HFFc6 (cell line): ENCODE results near the gene AKNA. TPM values are rescaled to one million over a fixed set of nuclear protein-coding genes. Genes with fewer than 3 reads are reported as not detected.

Experiments used
- DNase-seq: peaks from one replicate; pipeline ENCODE4 v3.0.0-alpha.2; 2018
- H3K27ac Mint-ChIP-seq: 2 replicates; pipeline ENCODE4 v1.8.0; 2020; ENCODE audit warnings: mild to moderate bottlenecking, mixed read lengths
- H3K27me3 Mint-ChIP-seq: 2 replicates; pipeline ENCODE4 v1.8.0; 2021; ENCODE audit warnings: mild to moderate bottlenecking, moderate library complexity, mixed read lengths; ENCODE audit not compliant: insufficient read depth
- H3K36me3 Mint-ChIP-seq: 2 replicates; pipeline ENCODE4 v1.8.0; 2021; ENCODE audit warnings: low read depth, mixed read lengths
- H3K4me1 Mint-ChIP-seq: 2 replicates; pipeline ENCODE4 v1.8.0; 2020; ENCODE audit warnings: low read depth, mixed read lengths
- H3K4me3 Mint-ChIP-seq: 2 replicates; pipeline ENCODE4 v1.8.0; 2020; ENCODE audit warnings: mild to moderate bottlenecking, moderate library complexity, mixed read lengths
- H3K9me3 Mint-ChIP-seq: 2 replicates; pipeline ENCODE4 v1.8.0; 2020; ENCODE audit warnings: mild to moderate bottlenecking, mixed read lengths
- total RNA-seq, 6 experiments: library from RNA; stranded (reverse); fragmentation: NEBNext Ultra II Directional; extraction: Animal tissue kit (Norgen Biotek cat#: 25700); gene quantifications; 2 replicates in 1 of 6; 3 replicates in 5 of 6; pipeline ENCODE4 v1.2.3, GENCODE V29; 2021
- TF ChIP-seq, protein P1 (sequence below): fragments of 200-600 bp; sonication (generic); IDR thresholded peaks from 2 replicates; pipeline ENCODE4 v1.5.0; 2021; ENCODE audit warnings: antibody characterized with exemption, mild to moderate bottlenecking

The AKNA gene
- total RNA-seq, 6 experiments from 2014 or later: 9.3 to 13.1 (median 11.5) TPM

DNA sequence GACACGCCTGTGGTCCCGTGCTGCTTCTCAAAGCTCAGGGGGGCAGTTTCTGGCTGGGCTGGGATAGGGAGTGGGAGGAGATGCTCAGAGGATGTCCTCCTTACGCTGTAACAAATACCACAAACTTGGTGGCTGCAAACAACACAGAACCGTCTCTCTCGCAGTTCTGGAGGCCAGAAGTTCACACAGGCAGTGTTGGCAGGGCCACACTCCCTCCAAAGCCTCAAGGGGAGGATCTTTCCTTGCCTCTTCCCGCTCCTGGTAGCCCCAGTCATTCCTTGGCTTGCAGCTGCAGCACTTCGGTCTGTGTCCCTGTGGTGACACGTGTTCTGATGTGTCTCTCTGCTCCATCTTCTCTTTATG lies 75.3 kb downstream of the AKNA start:
- Mint-ChIP-seq H3K36me3 (peaks cover 22% of the 10 kb centered on the region), H3K4me1 (peaks cover 5% of the 10 kb centered on the region; the same call in 1 of the 2 replicates), H3K9me3 (no peaks in the 10 kb centered on the region), H3K27ac (no peak overlapping the region), H3K4me3 (no peak overlapping the region), H3K27me3 (peaks cover 7% of the 10 kb centered on the region; the same call in 1 of the 2 replicates)
- no peak for DNase-seq
- TF ChIP-seq, protein P1, sequence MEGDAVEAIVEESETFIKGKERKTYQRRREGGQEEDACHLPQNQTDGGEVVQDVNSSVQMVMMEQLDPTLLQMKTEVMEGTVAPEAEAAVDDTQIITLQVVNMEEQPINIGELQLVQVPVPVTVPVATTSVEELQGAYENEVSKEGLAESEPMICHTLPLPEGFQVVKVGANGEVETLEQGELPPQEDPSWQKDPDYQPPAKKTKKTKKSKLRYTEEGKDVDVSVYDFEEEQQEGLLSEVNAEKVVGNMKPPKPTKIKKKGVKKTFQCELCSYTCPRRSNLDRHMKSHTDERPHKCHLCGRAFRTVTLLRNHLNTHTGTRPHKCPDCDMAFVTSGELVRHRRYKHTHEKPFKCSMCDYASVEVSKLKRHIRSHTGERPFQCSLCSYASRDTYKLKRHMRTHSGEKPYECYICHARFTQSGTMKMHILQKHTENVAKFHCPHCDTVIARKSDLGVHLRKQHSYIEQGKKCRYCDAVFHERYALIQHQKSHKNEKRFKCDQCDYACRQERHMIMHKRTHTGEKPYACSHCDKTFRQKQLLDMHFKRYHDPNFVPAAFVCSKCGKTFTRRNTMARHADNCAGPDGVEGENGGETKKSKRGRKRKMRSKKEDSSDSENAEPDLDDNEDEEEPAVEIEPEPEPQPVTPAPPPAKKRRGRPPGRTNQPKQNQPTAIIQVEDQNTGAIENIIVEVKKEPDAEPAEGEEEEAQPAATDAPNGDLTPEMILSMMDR: no peak

DNA sequence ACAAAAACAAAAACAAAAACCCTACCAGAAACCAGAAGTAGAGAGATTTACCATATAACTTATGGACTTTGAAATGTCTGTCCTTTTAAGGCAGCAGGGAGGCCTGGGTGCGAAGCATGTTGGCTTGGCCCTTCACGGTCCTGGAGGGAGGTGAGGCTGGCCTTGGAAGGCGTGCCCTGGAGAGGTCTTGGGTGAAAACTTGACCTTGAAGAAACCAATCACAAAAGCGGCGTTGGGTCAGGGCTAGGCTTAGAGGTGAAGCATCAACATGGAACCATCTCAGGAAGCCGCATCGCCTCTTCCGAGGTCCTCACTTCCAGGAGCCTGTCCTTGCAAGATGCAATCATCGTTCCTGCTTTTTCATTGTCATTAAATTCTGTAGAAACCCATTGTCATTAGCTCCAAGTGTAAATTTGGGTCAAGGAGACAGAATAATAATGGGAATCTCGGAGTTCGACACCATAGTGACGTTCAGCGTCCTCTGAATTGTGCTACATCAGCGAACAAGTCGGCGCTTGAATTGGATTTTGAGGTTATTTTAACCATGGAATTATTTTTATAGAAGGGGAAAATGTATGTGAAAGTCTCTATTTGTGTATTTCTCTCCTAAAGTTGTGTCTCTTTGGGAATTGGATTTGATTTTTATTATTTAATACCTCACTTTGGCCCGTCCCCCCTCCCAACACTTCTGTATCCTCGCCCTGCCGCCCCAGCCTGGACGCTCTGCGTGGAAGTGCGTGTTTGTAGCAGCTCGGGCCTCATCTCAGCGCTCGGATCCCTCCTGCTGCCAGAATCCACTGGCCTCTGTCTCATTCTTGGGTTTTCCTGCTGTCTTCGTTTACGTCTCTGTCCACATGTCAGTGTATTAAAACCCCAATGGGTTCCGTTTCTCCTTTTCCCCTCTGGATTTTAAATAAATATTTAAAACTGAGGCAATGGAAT lies 75.9 kb downstream of the AKNA start:
- Mint-ChIP-seq H3K27me3 (peaks cover 8% of the 10 kb centered on the region; the same call in 1 of the 2 replicates), H3K36me3 (peaks cover 23% of the 10 kb centered on the region), H3K4me1 (peaks cover 5% of the 10 kb centered on the region; the same call in 1 of the 2 replicates), H3K27ac (no peak overlapping the region), H3K9me3 (no peaks in the 10 kb centered on the region), H3K4me3 (no peak overlapping the region)
- DNase-seq: no peak
- TF ChIP-seq, protein P1: no peak

DNA sequence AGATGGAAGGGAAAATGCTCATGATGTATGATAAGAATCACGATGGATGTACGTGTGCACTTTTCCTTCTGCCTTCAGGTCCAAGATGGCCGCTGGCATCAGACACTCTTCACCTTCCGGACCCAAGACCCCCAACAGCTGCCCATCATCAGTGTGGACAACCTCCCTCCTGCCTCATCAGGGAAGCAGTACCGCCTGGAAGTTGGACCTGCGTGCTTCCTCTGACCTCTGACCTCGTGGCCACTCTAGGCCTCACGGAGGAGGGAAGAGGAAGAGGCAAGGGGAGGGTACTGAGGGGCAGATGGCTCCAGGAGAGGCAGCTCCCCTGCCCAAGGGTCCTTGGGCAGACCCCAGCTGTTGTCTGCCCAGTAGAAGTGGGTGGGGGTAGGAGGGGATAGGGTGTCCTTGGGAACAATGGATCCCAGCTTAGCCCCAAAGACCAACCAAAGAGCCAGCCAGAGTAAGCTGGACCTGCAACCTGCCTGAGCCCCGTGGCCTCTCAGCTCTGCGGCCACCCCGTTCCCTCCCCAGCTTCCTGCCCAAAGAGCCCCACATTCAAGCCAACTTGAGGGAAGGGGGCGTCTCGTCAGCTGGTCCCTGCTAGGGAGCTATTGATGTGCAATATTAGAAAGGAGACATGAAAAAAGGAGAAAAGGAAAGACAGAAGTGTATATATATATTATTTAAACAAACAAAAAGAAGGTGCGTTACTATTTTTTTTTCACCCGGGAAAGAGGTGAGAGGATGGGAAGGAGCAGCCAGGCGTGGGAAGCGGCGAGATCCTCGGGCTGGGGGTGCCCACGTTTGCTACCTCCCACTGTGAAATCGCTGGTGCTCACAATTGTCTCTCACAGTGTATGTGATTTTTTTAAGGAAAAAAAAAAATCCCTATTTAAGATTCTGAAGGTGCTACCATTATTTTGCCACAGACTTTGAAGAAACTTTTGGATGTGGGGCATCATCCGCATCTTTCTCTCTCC lies 77.0 kb downstream of the AKNA start:
- H3K9me3 Mint-ChIP-seq: no peaks in the 10 kb centered on the region
- H3K4me3 Mint-ChIP-seq: no peak overlapping the region
- H3K27ac Mint-ChIP-seq: no peak overlapping the region
- TF ChIP-seq, protein P1: no peak
- DNase-seq: no peak
- peaks cover 5% of the 10 kb centered on the region; the same call in 1 of the 2 replicates for H3K4me1 Mint-ChIP-seq
- H3K36me3 Mint-ChIP-seq: peaks cover 23% of the 10 kb centered on the region
- H3K27me3 Mint-ChIP-seq: peaks cover 8% of the 10 kb centered on the region; the same call in 1 of the 2 replicates

DNA sequence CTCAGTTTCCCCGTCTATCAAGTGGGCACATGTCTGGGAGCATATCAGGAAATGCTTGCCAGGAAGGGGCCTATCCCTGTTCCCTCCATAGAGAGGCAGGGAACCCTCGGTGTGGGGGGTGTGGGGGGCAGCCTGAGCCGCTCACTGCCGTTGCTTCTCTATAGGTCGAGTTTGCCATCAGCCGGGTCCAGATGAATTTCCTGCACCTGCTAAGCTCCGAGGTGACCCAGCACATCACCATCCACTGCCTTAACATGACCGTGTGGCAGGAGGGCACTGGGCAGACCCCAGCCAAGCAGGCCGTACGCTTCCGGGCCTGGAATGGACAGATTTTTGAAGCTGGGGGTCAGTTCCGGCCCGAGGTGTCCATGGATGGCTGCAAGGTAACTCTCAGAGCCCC lies 78.7 kb downstream of the AKNA start:
- no peak for DNase-seq
- H3K4me3 Mint-ChIP-seq: no peak overlapping the region

More for the DNA sequence above, 78.7 kb downstream of the AKNA start:
- Mint-ChIP-seq H3K4me1 (peaks cover 5% of the 10 kb centered on the region; the same call in 1 of the 2 replicates), H3K27ac (no peak overlapping the region), H3K27me3 (peaks cover 6% of the 10 kb centered on the region; the same call in 1 of the 2 replicates), H3K36me3 (peaks cover 23% of the 10 kb centered on the region), H3K9me3 (no peaks in the 10 kb centered on the region)
- TF ChIP-seq, protein P1: no peak
